PC-9 (cell line): ENCODE results near the gene CHRNA3.

Experiments
- CTCF ChIP-seq: fragments of 200-600 bp; sonication (generic); conservative IDR thresholded peaks from 2 replicates; pipeline ENCODE4 v1.6.1; 2017; ENCODE audit warnings: mixed run types, antibody characterized with exemption, mild to moderate bottlenecking, moderate library complexity
- EZH2 ChIP-seq: fragments of 200-600 bp; sonication (generic); IDR thresholded peaks from 2 replicates; pipeline ENCODE4 v1.8.0; 2017; ENCODE audit warnings: antibody characterized with exemption, low read depth

- TF ChIP-seq EZH2 (no peak), CTCF (no peak)
These were observed 17.1 kb upstream of the CHRNA3 start for GRCh38 chr15:78637776-78638435.
